ENCODE data around the gene CFAP20DC.
"Not testable (repeated sequence)": the region's sequence is repeated elsewhere in the genome, so short reads cannot be mapped to it uniquely, and the experiment has no call there.

Gene CFAP20DC

GRCh38 chr3:59049671-59050331, at the start of gene CFAP20DC:
TSS of gene CFAP20DC (minus strand) at chr3:59050025. CDS start at chr3:59049631, 394 bp downstream.
- H3K4me1 ChIP-seq (ENCODE audit: control insufficient read depth, insufficient read depth, low read length) = peaks cover 11% of the 10 kb centered on the region
- no peaks in the 10 kb centered on the region for H3K27me3 ChIP-seq (ENCODE audit: control insufficient read depth, insufficient read depth, low read length)
- peak within 1 kb of the TSS; percentile 83 for H3K4me3 ChIP-seq (ENCODE audit: low read depth, low read length)
- H3K9ac ChIP-seq (ENCODE audit: low read depth, low read length) = peak within 1 kb of the TSS; percentile 55; the same call in 1 of the 2 replicates
- H3K9me3 ChIP-seq (ENCODE audit: control insufficient read depth, insufficient read depth, low read length) = no peaks in the 10 kb centered on the region
- H3K36me3 ChIP-seq (ENCODE audit: control insufficient read depth, insufficient read depth, low read length) = peaks cover 2% of the 10 kb centered on the region; the same call in 1 of the 2 replicates
- no peak within 1 kb of the TSS for H3K27ac ChIP-seq (ENCODE audit: low read depth, low read length)

GRCh38 chr3:59098516-59098915, 48.7 kb upstream of the CFAP20DC start:
- H3K4me1 ChIP-seq (ENCODE audit: control insufficient read depth, insufficient read depth, low read length); H3K27ac ChIP-seq (ENCODE audit: low read depth, low read length); H3K9ac ChIP-seq (ENCODE audit: low read depth, low read length); H3K4me3 ChIP-seq (ENCODE audit: low read depth, low read length); H3K9me3 ChIP-seq (ENCODE audit: control insufficient read depth, insufficient read depth, low read length); H3K36me3 ChIP-seq (ENCODE audit: control insufficient read depth, insufficient read depth, low read length): not testable (repeated sequence)
- peaks cover 16% of the 10 kb centered on the region; the same call in 1 of the 2 replicates for H3K27me3 ChIP-seq (ENCODE audit: control insufficient read depth, insufficient read depth, low read length)

GRCh38 chr3:59094446-59094845, 44.6 kb upstream of the CFAP20DC start:
- Histone ChIP-seq H3K9me3 (ENCODE audit: control insufficient read depth, insufficient read depth, low read length) (no peaks in the 10 kb centered on the region), H3K4me3 (ENCODE audit: low read depth, low read length) (no peak overlapping the region), H3K9ac (ENCODE audit: low read depth, low read length) (no peak overlapping the region), H3K4me1 (ENCODE audit: control insufficient read depth, insufficient read depth, low read length) (no peaks in the 10 kb centered on the region), H3K27ac (ENCODE audit: low read depth, low read length) (no peak overlapping the region), H3K27me3 (ENCODE audit: control insufficient read depth, insufficient read depth, low read length) (peaks cover 23% of the 10 kb centered on the region), H3K36me3 (ENCODE audit: control insufficient read depth, insufficient read depth, low read length) (no peaks in the 10 kb centered on the region)

- Histone ChIP-seq H3K27ac (ENCODE audit: low read depth, low read length) (no peak overlapping the region), H3K4me1 (ENCODE audit: control insufficient read depth, insufficient read depth, low read length) (no peaks in the 10 kb centered on the region), H3K27me3 (ENCODE audit: control insufficient read depth, insufficient read depth, low read length) (peaks cover 23% of the 10 kb centered on the region), H3K4me3 (ENCODE audit: low read depth, low read length) (no peak overlapping the region), H3K9ac (ENCODE audit: low read depth, low read length) (no peak overlapping the region), H3K36me3 (ENCODE audit: control insufficient read depth, insufficient read depth, low read length) (no peaks in the 10 kb centered on the region), H3K9me3 (ENCODE audit: control insufficient read depth, insufficient read depth, low read length) (no peaks in the 10 kb centered on the region)
Measured at GRCh38 chr3:59093521-59093920, 43.7 kb upstream of the CFAP20DC start.

- Histone ChIP-seq H3K27me3 (ENCODE audit: control insufficient read depth, insufficient read depth, low read length) (peaks cover 10% of the 10 kb centered on the region), H3K36me3 (ENCODE audit: control insufficient read depth, insufficient read depth, low read length) (no peaks in the 10 kb centered on the region), H3K4me1 (ENCODE audit: control insufficient read depth, insufficient read depth, low read length) (no peaks in the 10 kb centered on the region), H3K27ac (ENCODE audit: low read depth, low read length) (no peak overlapping the region), H3K4me3 (ENCODE audit: low read depth, low read length) (no peak overlapping the region), H3K9ac (ENCODE audit: low read depth, low read length) (no peak overlapping the region), H3K9me3 (ENCODE audit: control insufficient read depth, insufficient read depth, low read length) (no peaks in the 10 kb centered on the region)
Measured at GRCh38 chr3:59088761-59089160, 38.9 kb upstream of the CFAP20DC start.

- H3K27me3 ChIP-seq (ENCODE audit: control insufficient read depth, insufficient read depth, low read length) = no peaks in the 10 kb centered on the region
- H3K9me3 ChIP-seq (ENCODE audit: control insufficient read depth, insufficient read depth, low read length) = no peaks in the 10 kb centered on the region
- H3K4me1 ChIP-seq (ENCODE audit: control insufficient read depth, insufficient read depth, low read length) = no peaks in the 10 kb centered on the region
- H3K27ac ChIP-seq (ENCODE audit: low read depth, low read length) = no peak overlapping the region
- no peak overlapping the region for H3K9ac ChIP-seq (ENCODE audit: low read depth, low read length)
- no peak overlapping the region for H3K4me3 ChIP-seq (ENCODE audit: low read depth, low read length)
- H3K36me3 ChIP-seq (ENCODE audit: control insufficient read depth, insufficient read depth, low read length) = no peaks in the 10 kb centered on the region
Measured at GRCh38 chr3:59085976-59086375, 36.2 kb upstream of the CFAP20DC start.

GRCh38 chr3:59084583-59084982, 34.8 kb upstream of the CFAP20DC start:
- Histone ChIP-seq H3K4me3 (ENCODE audit: low read depth, low read length) (no peak overlapping the region), H3K9me3 (ENCODE audit: control insufficient read depth, insufficient read depth, low read length) (no peaks in the 10 kb centered on the region), H3K4me1 (ENCODE audit: control insufficient read depth, insufficient read depth, low read length) (no peaks in the 10 kb centered on the region), H3K9ac (ENCODE audit: low read depth, low read length) (no peak overlapping the region), H3K36me3 (ENCODE audit: control insufficient read depth, insufficient read depth, low read length) (no peaks in the 10 kb centered on the region), H3K27me3 (ENCODE audit: control insufficient read depth, insufficient read depth, low read length) (no peaks in the 10 kb centered on the region), H3K27ac (ENCODE audit: low read depth, low read length) (no peak overlapping the region)

GRCh38 chr3:59082106-59082505, 32.3 kb upstream of the CFAP20DC start:
- H3K27me3 ChIP-seq (ENCODE audit: control insufficient read depth, insufficient read depth, low read length) = no peaks in the 10 kb centered on the region
- H3K4me3 ChIP-seq (ENCODE audit: low read depth, low read length) = no peak overlapping the region
- H3K27ac ChIP-seq (ENCODE audit: low read depth, low read length) = no peak overlapping the region
- H3K9me3 ChIP-seq (ENCODE audit: control insufficient read depth, insufficient read depth, low read length) = no peaks in the 10 kb centered on the region
- no peak overlapping the region for H3K9ac ChIP-seq (ENCODE audit: low read depth, low read length)
- H3K4me1 ChIP-seq (ENCODE audit: control insufficient read depth, insufficient read depth, low read length) = no peaks in the 10 kb centered on the region
- no peaks in the 10 kb centered on the region for H3K36me3 ChIP-seq (ENCODE audit: control insufficient read depth, insufficient read depth, low read length)

GRCh38 chr3:59081071-59081470, 31.2 kb upstream of the CFAP20DC start:
- Histone ChIP-seq H3K4me3 (ENCODE audit: low read depth, low read length) (no peak overlapping the region), H3K9me3 (ENCODE audit: control insufficient read depth, insufficient read depth, low read length) (no peaks in the 10 kb centered on the region), H3K27ac (ENCODE audit: low read depth, low read length) (no peak overlapping the region), H3K9ac (ENCODE audit: low read depth, low read length) (no peak overlapping the region), H3K27me3 (ENCODE audit: control insufficient read depth, insufficient read depth, low read length) (no peaks in the 10 kb centered on the region), H3K4me1 (ENCODE audit: control insufficient read depth, insufficient read depth, low read length) (no peaks in the 10 kb centered on the region), H3K36me3 (ENCODE audit: control insufficient read depth, insufficient read depth, low read length) (no peaks in the 10 kb centered on the region)

GRCh38 chr3:59079962-59080361, 30.1 kb upstream of the CFAP20DC start:
- Histone ChIP-seq H3K9ac (ENCODE audit: low read depth, low read length) (no peak overlapping the region), H3K27ac (ENCODE audit: low read depth, low read length) (no peak overlapping the region), H3K27me3 (ENCODE audit: control insufficient read depth, insufficient read depth, low read length) (no peaks in the 10 kb centered on the region), H3K36me3 (ENCODE audit: control insufficient read depth, insufficient read depth, low read length) (no peaks in the 10 kb centered on the region), H3K9me3 (ENCODE audit: control insufficient read depth, insufficient read depth, low read length) (no peaks in the 10 kb centered on the region), H3K4me3 (ENCODE audit: low read depth, low read length) (no peak overlapping the region), H3K4me1 (ENCODE audit: control insufficient read depth, insufficient read depth, low read length) (no peaks in the 10 kb centered on the region)

- H3K27me3 ChIP-seq (ENCODE audit: control insufficient read depth, insufficient read depth, low read length) = no peaks in the 10 kb centered on the region
- no peak overlapping the region for H3K9ac ChIP-seq (ENCODE audit: low read depth, low read length)
- no peaks in the 10 kb centered on the region for H3K4me1 ChIP-seq (ENCODE audit: control insufficient read depth, insufficient read depth, low read length)
- H3K9me3 ChIP-seq (ENCODE audit: control insufficient read depth, insufficient read depth, low read length) = no peaks in the 10 kb centered on the region
- H3K4me3 ChIP-seq (ENCODE audit: low read depth, low read length) = no peak overlapping the region
- H3K36me3 ChIP-seq (ENCODE audit: control insufficient read depth, insufficient read depth, low read length) = no peaks in the 10 kb centered on the region
- H3K27ac ChIP-seq (ENCODE audit: low read depth, low read length) = no peak overlapping the region
Measured at GRCh38 chr3:59074764-59075163, 24.9 kb upstream of the CFAP20DC start.
